ENCODE measurements around the gene ITIH5. TPM values are rescaled to one million over a fixed set of nuclear protein-coding genes. Genes with fewer than 3 reads are reported as not detected.
"Not testable (repeated sequence)": the region's sequence is repeated elsewhere in the genome, so short reads cannot be mapped to it uniquely, and the experiment has no call there.

The ITIH5 gene
- total RNA-seq = not detected

- Mint-ChIP-seq H3K27me3 (peaks cover 63% of the 10 kb centered on the region), H3K36me3 (ENCODE audit: low read depth) (no peaks in the 10 kb centered on the region), H3K4me1 (peaks cover 11% of the 10 kb centered on the region), H3K9me3 (no peaks in the 10 kb centered on the region), H3K4me3 (peak within 1 kb of the TSS; percentile 47), H3K27ac (no peak within 1 kb of the TSS)
- DNase-seq = no peak
- ChIA-PET POLR2A (interaction anchor here (0.6 kb wide), 1 partner anchor 99 kb away, joined by 14 read pairs; no protein-coding TSS in a partner anchor), CTCF (interaction anchor here (1.1 kb wide), 1 partner anchor 77 kb away, joined by 3 read pairs; no protein-coding TSS in a partner anchor)
Observed at GRCh38 chr10:7666253-7667023, at the start of gene ITIH5. Gene ITIH5 (minus strand): TSS chr10:7666966. CDS start chr10:7666892, 74 bp downstream.

GRCh38 chr10:7715515-7715914 lies 48.7 kb upstream of the ITIH5 start:
- H3K27me3 Mint-ChIP-seq = peaks cover 3% of the 10 kb centered on the region
- CTCF ChIA-PET = interaction anchor here (0.7 to 0.9 kb wide), 3 partner anchors 14 to 808 kb away, joined by 3 to 5 read pairs (median 3); no protein-coding TSS in a partner anchor
- POLR2A ChIA-PET = no interaction called here

GRCh38 chr10:7711075-7711474 lies 44.3 kb upstream of the ITIH5 start:
- H3K4me1 Mint-ChIP-seq; CTCF ChIA-PET; H3K27ac Mint-ChIP-seq; POLR2A ChIA-PET; DNase-seq; H3K36me3 Mint-ChIP-seq (ENCODE audit: low read depth); H3K4me3 Mint-ChIP-seq; H3K9me3 Mint-ChIP-seq: not testable (repeated sequence)
- peaks cover 13% of the 10 kb centered on the region for H3K27me3 Mint-ChIP-seq

More at GRCh38 chr10:7715515-7715914, 48.7 kb upstream of the ITIH5 start:
- Mint-ChIP-seq H3K4me1 (peaks cover 8% of the 10 kb centered on the region), H3K36me3 (ENCODE audit: low read depth) (no peaks in the 10 kb centered on the region), H3K4me3 (no peak overlapping the region), H3K9me3 (no peaks in the 10 kb centered on the region), H3K27ac (no peak overlapping the region)
- no peak for DNase-seq

GRCh38 chr10:7710446-7710845 lies 43.7 kb upstream of the ITIH5 start:
- POLR2A ChIA-PET = no interaction called here
- CTCF ChIA-PET = no interaction called here
- Mint-ChIP-seq H3K4me1 (no peaks in the 10 kb centered on the region), H3K27ac (no peak overlapping the region), H3K9me3 (no peaks in the 10 kb centered on the region), H3K36me3 (ENCODE audit: low read depth) (no peaks in the 10 kb centered on the region), H3K27me3 (peaks cover 13% of the 10 kb centered on the region), H3K4me3 (no peak overlapping the region)
- DNase-seq = no peak

- no peak for DNase-seq
- Mint-ChIP-seq H3K4me3 (no peak overlapping the region), H3K27me3 (peaks cover 17% of the 10 kb centered on the region), H3K4me1 (no peaks in the 10 kb centered on the region), H3K9me3 (no peaks in the 10 kb centered on the region), H3K27ac (no peak overlapping the region), H3K36me3 (ENCODE audit: low read depth) (no peaks in the 10 kb centered on the region)
- ChIA-PET POLR2A (no interaction called here), CTCF (interaction anchor here (1.0 kb wide), 1 partner anchor 11 kb away, joined by 4 read pairs; no protein-coding TSS in a partner anchor)
Observed at GRCh38 chr10:7708832-7709231, 42.1 kb upstream of the ITIH5 start.

GRCh38 chr10:7707858-7708622 lies 41.3 kb upstream of the ITIH5 start:
- peaks cover 23% of the 10 kb centered on the region for H3K27me3 Mint-ChIP-seq
- H3K36me3 Mint-ChIP-seq (ENCODE audit: low read depth) = no peaks in the 10 kb centered on the region
- DNase-seq = no peak
- CTCF ChIA-PET = interaction anchor here (1.0 kb wide), 2 partner anchors 10 to 480 kb away, joined by 3 to 4 read pairs; no protein-coding TSS in a partner anchor
- no peaks in the 10 kb centered on the region for H3K4me1 Mint-ChIP-seq
- H3K27ac Mint-ChIP-seq = no peak overlapping the region
- H3K4me3 Mint-ChIP-seq = no peak overlapping the region
- POLR2A ChIA-PET = no interaction called here
- H3K9me3 Mint-ChIP-seq = no peaks in the 10 kb centered on the region

- CTCF ChIA-PET = interaction anchor here (1.0 to 1.4 kb wide), 2 partner anchors 20 to 479 kb away, joined by 3 read pairs; no protein-coding TSS in a partner anchor
- H3K4me1 Mint-ChIP-seq = no peaks in the 10 kb centered on the region
- H3K36me3 Mint-ChIP-seq (ENCODE audit: low read depth) = no peaks in the 10 kb centered on the region
- H3K27ac Mint-ChIP-seq = no peak overlapping the region
- no peaks in the 10 kb centered on the region for H3K9me3 Mint-ChIP-seq
- no peak overlapping the region for H3K4me3 Mint-ChIP-seq
- H3K27me3 Mint-ChIP-seq = peaks cover 29% of the 10 kb centered on the region
- POLR2A ChIA-PET = no interaction called here
- no peak for DNase-seq
Observed at GRCh38 chr10:7707102-7707501, 40.3 kb upstream of the ITIH5 start.

- no peak overlapping the region for H3K4me3 Mint-ChIP-seq
- peaks cover 29% of the 10 kb centered on the region for H3K27me3 Mint-ChIP-seq
- no peaks in the 10 kb centered on the region for H3K9me3 Mint-ChIP-seq
- ChIA-PET CTCF (interaction anchor here (1.4 kb wide), 1 partner anchor 20 kb away, joined by 3 read pairs; no protein-coding TSS in a partner anchor), POLR2A (no interaction called here)
- H3K36me3 Mint-ChIP-seq (ENCODE audit: low read depth) = no peaks in the 10 kb centered on the region
- no peaks in the 10 kb centered on the region for H3K4me1 Mint-ChIP-seq
- DNase-seq = no peak
- no peak overlapping the region for H3K27ac Mint-ChIP-seq
Observed at GRCh38 chr10:7706534-7707073, 39.8 kb upstream of the ITIH5 start.

- Mint-ChIP-seq H3K27ac (no peak overlapping the region), H3K9me3 (no peaks in the 10 kb centered on the region), H3K4me1 (no peaks in the 10 kb centered on the region), H3K4me3 (no peak overlapping the region), H3K36me3 (ENCODE audit: low read depth) (no peaks in the 10 kb centered on the region), H3K27me3 (peaks cover 26% of the 10 kb centered on the region)
- ChIA-PET POLR2A (no interaction called here), CTCF (interaction anchor here (0.6 kb wide), 1 partner anchor 694 kb away, joined by 3 read pairs; no protein-coding TSS in a partner anchor)
- DNase-seq = no peak
Observed at GRCh38 chr10:7705341-7705740, 38.6 kb upstream of the ITIH5 start.

GRCh38 chr10:7704071-7705016 lies 37.6 kb upstream of the ITIH5 start:
- DNase-seq = no peak
- Mint-ChIP-seq H3K4me3 (no peak overlapping the region), H3K27me3 (peaks cover 26% of the 10 kb centered on the region), H3K36me3 (ENCODE audit: low read depth) (no peaks in the 10 kb centered on the region), H3K27ac (no peak overlapping the region), H3K9me3 (no peaks in the 10 kb centered on the region), H3K4me1 (no peaks in the 10 kb centered on the region)
- ChIA-PET POLR2A (no interaction called here), CTCF (interaction anchor here (1.5 to 1.6 kb wide), 2 partner anchors 17 to 42 kb away, joined by 3 to 5 read pairs; no protein-coding TSS in a partner anchor)

GRCh38 chr10:7703140-7703539 lies 36.4 kb upstream of the ITIH5 start, which contains the start of gene ITIH2:
Gene ITIH2 (plus strand): TSS chr10:7703316. CDS start chr10:7703435, 119 bp downstream.
- H3K4me1 Mint-ChIP-seq = no peaks in the 10 kb centered on the region
- POLR2A ChIA-PET = no interaction called here
- no peaks in the 10 kb centered on the region for H3K9me3 Mint-ChIP-seq
- CTCF ChIA-PET = interaction anchor here (1.1 to 1.6 kb wide), 3 partner anchors 16 to 293 kb away, joined by 3 to 5 read pairs (median 3); partner anchors contain the start of gene SFMBT2
- no peak within 1 kb of the TSS for H3K27ac Mint-ChIP-seq
- no peaks in the 10 kb centered on the region for H3K36me3 Mint-ChIP-seq (ENCODE audit: low read depth)
- no peak for DNase-seq
- peaks cover 21% of the 10 kb centered on the region for H3K27me3 Mint-ChIP-seq
- H3K4me3 Mint-ChIP-seq = no peak within 1 kb of the TSS

GRCh38 chr10:7702288-7702812 lies 35.6 kb upstream of the ITIH5 start:
- peaks cover 20% of the 10 kb centered on the region for H3K27me3 Mint-ChIP-seq
- no peak overlapping the region for H3K4me3 Mint-ChIP-seq
- no peaks in the 10 kb centered on the region for H3K4me1 Mint-ChIP-seq
- no peak overlapping the region for H3K27ac Mint-ChIP-seq
- ChIA-PET CTCF (interaction anchor here (1.1 kb wide), 1 partner anchor 292 kb away, joined by 3 read pairs; the partner anchor contains the start of gene SFMBT2), POLR2A (no interaction called here)
- H3K9me3 Mint-ChIP-seq = no peaks in the 10 kb centered on the region
- no peaks in the 10 kb centered on the region for H3K36me3 Mint-ChIP-seq (ENCODE audit: low read depth)
- DNase-seq = no peak
